NCI-H146 (cell line): ENCODE measurements around the gene FBLL1.
"Not testable (repeated sequence)": the region's sequence is repeated elsewhere in the genome, so short reads cannot be mapped to it uniquely, and the experiment has no call there.

Experiments
- DNase-seq: peaks from one replicate; lab custom pipeline; 2025; lab: John Stamatoyannopoulos, UW

Gene FBLL1

GRCh38 chr5:168552146-168552545 lies 23.0 kb downstream of the FBLL1 start:
- no peak for DNase-seq

GRCh38 chr5:168553377-168554130 lies 24.4 kb downstream of the FBLL1 start:
- DNase-seq = no peak

GRCh38 chr5:168557389-168557788 lies 28.3 kb downstream of the FBLL1 start:
- DNase-seq = no peak

GRCh38 chr5:168562279-168562678 lies 33.2 kb downstream of the FBLL1 start:
- no peak for DNase-seq

GRCh38 chr5:168563959-168564358 lies 34.9 kb downstream of the FBLL1 start:
- no peak for DNase-seq

GRCh38 chr5:168568738-168569137 lies 39.6 kb downstream of the FBLL1 start:
- DNase-seq = no peak

GRCh38 chr5:168570490-168571328 lies 41.6 kb downstream of the FBLL1 start:
- DNase-seq = no peak

DNA sequence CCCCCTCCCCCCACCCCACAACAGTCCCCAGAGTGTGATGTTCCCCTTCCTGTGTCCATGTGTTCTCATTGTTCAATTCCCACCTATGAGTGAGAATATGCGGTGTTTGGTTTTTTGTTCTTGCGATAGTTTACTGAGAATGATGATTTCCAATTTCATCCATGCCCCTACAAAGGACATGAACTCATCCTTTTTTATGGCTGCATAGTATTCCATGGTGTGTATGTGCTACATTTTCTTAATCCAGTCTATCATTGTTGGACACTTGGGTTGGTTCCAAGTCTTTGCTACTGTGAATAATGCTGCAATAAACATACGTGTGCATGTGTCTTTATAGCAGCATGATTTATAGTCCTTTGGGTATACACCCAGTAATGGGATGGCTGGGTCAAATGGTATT lies 44.6 kb downstream of the FBLL1 start:
- not testable (repeated sequence) for DNase-seq

- not testable (repeated sequence) for DNase-seq
Observed at GRCh38 chr5:168574156-168574555, 45.1 kb downstream of the FBLL1 start.

GRCh38 chr5:168575391-168576372 lies 46.6 kb downstream of the FBLL1 start:
- DNase-seq = no peak

GRCh38 chr5:168578006-168578405 lies 48.9 kb downstream of the FBLL1 start:
- no peak for DNase-seq

GRCh38 chr5:168578538-168579487 lies 49.7 kb downstream of the FBLL1 start, which contains the start of gene PANK3:
Gene PANK3 (minus strand): TSS chr5:168579368. CDS start chr5:168579283, 85 bp downstream.
- peak; percentile 55 for DNase-seq

- DNase-seq = peak; percentile 96
Observed at GRCh38 chr5:168579488-168580226, 50.6 kb downstream of the FBLL1 start.

- peak; percentile 14 for DNase-seq
Observed at GRCh38 chr5:168580227-168580508, 51.1 kb downstream of the FBLL1 start.
